Neuronal stem cell (in vitro differentiated cells): ENCODE measurements around the gene TTLL4.

Source experiments
- DNase-seq: peaks from one replicate; pipeline ENCODE4 v3.0.0-alpha.2; 2013; ENCODE audit warnings: low spot score
- H2AFZ ChIP-seq: one replicate; pipeline ENCODE4 v1.6.1; 2013; ENCODE audit warnings: mild to moderate bottlenecking, low read length, inconsistent platforms
- H2AK5ac ChIP-seq: 2 replicates; pipeline ENCODE4 v1.6.1; 2013; ENCODE audit warnings: low read depth, mild to moderate bottlenecking, inconsistent platforms, low read length, moderate library complexity, mixed read lengths
- H2BK120ac ChIP-seq: 2 replicates; pipeline ENCODE4 v1.6.1; 2013; ENCODE audit warnings: low read depth, mild to moderate bottlenecking, inconsistent platforms, low read length, moderate library complexity, mixed read lengths
- H2BK12ac ChIP-seq: one replicate; pipeline ENCODE4 v1.6.1; 2013; ENCODE audit warnings: low read length, inconsistent platforms
- H2BK15ac ChIP-seq: 2 replicates; pipeline ENCODE4 v1.6.1; 2013; ENCODE audit warnings: mild to moderate bottlenecking, low read length, inconsistent platforms, mixed read lengths
- H2BK5ac ChIP-seq: one replicate; pipeline ENCODE4 v1.6.1; 2013; ENCODE audit warnings: inconsistent platforms, mild to moderate bottlenecking, low read length, moderate library complexity
- H3K14ac ChIP-seq: one replicate; pipeline ENCODE4 v1.6.1; 2013; ENCODE audit warnings: low read length, inconsistent platforms
- H3K18ac ChIP-seq: 2 replicates; pipeline ENCODE4 v1.6.1; 2013; ENCODE audit warnings: low read length, inconsistent platforms
- H3K23ac ChIP-seq: 2 replicates; pipeline ENCODE4 v1.6.1; 2013; ENCODE audit warnings: low read depth, mild to moderate bottlenecking, mixed read lengths, low read length, inconsistent platforms; ENCODE audit not compliant: poor library complexity
- H3K27ac ChIP-seq: replicated peaks from 3 replicates; pipeline ENCODE4 v1.5.1; 2013; ENCODE audit warnings: low read length, inconsistent platforms
- H3K27me3 ChIP-seq, 3 experiments: 2 replicates each; pipeline ENCODE4 v1.6.1; 2013; ENCODE audit warnings: low read length in 3 of 3, mild to moderate bottlenecking in 2 of 3, inconsistent platforms in 1 of 3, low read depth in 1 of 3, mixed read lengths in 1 of 3, moderate library complexity in 1 of 3; ENCODE audit not compliant: control insufficient read depth in 3 of 3, insufficient read depth in 3 of 3
- H3K36me3 ChIP-seq, 2 donors: replicated peaks in 1 of 2; 2 replicates each; pipeline ENCODE4 v1.6.1; 2013; ENCODE audit warnings: low read length in 2 of 2; ENCODE audit not compliant: control insufficient read depth in 2 of 2, insufficient read depth in 2 of 2
- H3K4ac ChIP-seq: 2 replicates; pipeline ENCODE4 v1.6.1; 2013; ENCODE audit warnings: inconsistent platforms, mild to moderate bottlenecking, low read length, moderate library complexity
- H3K4me1 ChIP-seq, 2 donors: 1 replicate in 1 of 2; 2 replicates in 1 of 2; pipeline ENCODE4 v1.6.1; 2013; ENCODE audit warnings: low read length in 2 of 2, low read depth in 1 of 2; ENCODE audit not compliant: control insufficient read depth in 2 of 2, insufficient read depth in 1 of 2
- H3K4me2 ChIP-seq: one replicate; pipeline ENCODE4 v1.6.1; 2013; ENCODE audit warnings: mild to moderate bottlenecking, low read length, inconsistent platforms; ENCODE audit not compliant: insufficient read depth, poor library complexity, severe bottlenecking
- H3K4me3 ChIP-seq, 2 donors: 2 replicates each; pipeline ENCODE4 v1.5.1; 2013; ENCODE audit warnings: low read length in 2 of 2, mild to moderate bottlenecking in 2 of 2, inconsistent platforms in 1 of 2, moderate library complexity in 1 of 2
- H3K79me1 ChIP-seq: one replicate; pipeline ENCODE4 v1.6.1; 2013; ENCODE audit warnings: low read depth, mild to moderate bottlenecking, inconsistent platforms, low read length, moderate library complexity
- H3K9ac ChIP-seq: one replicate; pipeline ENCODE4 v1.6.1; 2013; ENCODE audit warnings: mild to moderate bottlenecking, low read depth, low read length, inconsistent platforms; ENCODE audit not compliant: poor library complexity
- H3K9me3 ChIP-seq, 2 donors: replicated peaks in 1 of 2; 2 replicates each; pipeline versions ENCODE3 to v1.6.1; 2013; ENCODE audit warnings: low read length in 2 of 2, mild to moderate bottlenecking in 2 of 2, inconsistent platforms in 1 of 2, low read depth in 1 of 2, mixed read lengths in 1 of 2, moderate library complexity in 1 of 2; ENCODE audit not compliant: control insufficient read depth in 2 of 2, insufficient read depth in 1 of 2
- H4K8ac ChIP-seq: one replicate; pipeline ENCODE4 v1.6.1; 2013; ENCODE audit warnings: low read depth, mild to moderate bottlenecking, inconsistent platforms, low read length, moderate library complexity
- H4K91ac ChIP-seq: one replicate; pipeline ENCODE4 v1.6.1; 2013; ENCODE audit warnings: low read length, low read depth, mild to moderate bottlenecking, inconsistent platforms; ENCODE audit not compliant: poor library complexity
- WGBS, 2 donors: extraction: QIAGEN DNeasy Blood & Tissue Kit; methylation state at CpG; one replicate each; pipeline ENCODE4 v1.1.7; 2013; ENCODE audit warnings: missing lambda C conversion rate in 2 of 2, mixed read lengths in 1 of 2; ENCODE audit not compliant: insufficient read length in 2 of 2, insufficient replicate concordance in 1 of 2; ENCODE audit errors: extremely low coverage in 2 of 2; 5-methylcytosine and 5-hydroxymethylcytosine counted together

Gene TTLL4

DNA sequence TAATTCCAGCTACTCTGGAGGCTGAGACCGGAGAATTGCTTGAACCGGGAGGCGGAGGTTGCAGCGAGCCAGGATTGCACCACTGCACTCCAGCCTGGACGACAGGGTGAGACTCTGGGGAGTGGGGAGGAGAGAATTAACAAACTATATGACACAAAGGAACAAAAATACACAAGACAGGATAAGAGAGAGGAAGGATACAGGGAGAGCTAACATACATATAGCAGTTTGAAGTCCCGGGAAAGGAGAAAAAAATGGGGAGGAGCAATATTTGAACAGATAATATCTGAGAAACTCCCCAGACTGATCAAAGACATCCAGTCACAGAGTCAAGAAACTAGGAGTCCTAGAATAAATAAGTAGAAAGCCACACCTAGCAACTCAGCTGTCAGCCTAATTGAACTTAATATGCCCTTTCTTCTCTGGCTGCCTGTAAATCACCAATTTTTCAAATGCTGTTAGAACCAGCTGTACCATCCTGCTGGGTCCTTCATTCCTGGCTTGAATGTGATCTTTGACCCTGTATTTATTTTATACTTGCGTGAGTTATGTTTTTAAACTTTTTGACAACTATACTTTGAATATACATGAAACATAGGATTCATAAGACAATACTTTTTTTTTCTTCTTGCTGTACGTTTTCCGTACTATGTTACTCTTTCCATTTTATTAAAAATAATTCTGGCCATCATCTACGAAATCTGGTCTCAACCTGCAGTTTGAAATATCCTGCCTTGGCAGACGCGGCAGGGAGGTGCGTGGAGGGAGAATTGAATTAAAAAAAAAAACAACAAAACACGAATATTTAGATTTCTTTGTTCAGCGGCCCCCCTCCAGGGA, 70.4 kb downstream of the TTLL4 start:
- H4K91ac ChIP-seq, result no peak overlapping the region
- no peak overlapping the region for H2AK5ac ChIP-seq
- no peaks in the 10 kb centered on the region for H3K79me1 ChIP-seq
- no peaks in the 10 kb centered on the region for H3K36me3 ChIP-seq
- H2BK5ac ChIP-seq, result no peak overlapping the region
- H3K4me1 ChIP-seq, result peaks cover 0 to 1% of the 10 kb centered on the region in 2 donors
- WGBS, 2 donors, result no CpG with 5 or more reads among the region's 15 CpGs
- peak overlapping the region in 1 of 2 donors; percentile 38 for H3K4me3 ChIP-seq
- H3K14ac ChIP-seq, result no peak overlapping the region
- no peak overlapping the region for H3K9ac ChIP-seq
- H3K18ac ChIP-seq, result no peak overlapping the region
- H4K8ac ChIP-seq, result peak overlapping the region; percentile 68
- H3K4ac ChIP-seq, result no peak overlapping the region
- H2BK12ac ChIP-seq, result no peak overlapping the region
- peak overlapping the region; percentile 82 for H2AFZ ChIP-seq
- H3K27me3 ChIP-seq, result peaks cover 4 to 30% (median 10%) of the 10 kb centered on the region in 3 experiments
- H3K4me2 ChIP-seq, result peak overlapping the region; percentile 72
- no peak overlapping the region for H2BK120ac ChIP-seq
- H3K9me3 ChIP-seq, result peaks cover 3 to 7% of the 10 kb centered on the region in 2 donors
- no peak for DNase-seq
- H2BK15ac ChIP-seq, result no peak overlapping the region
- H3K27ac ChIP-seq, result no peak overlapping the region
- no peak overlapping the region for H3K23ac ChIP-seq

DNA sequence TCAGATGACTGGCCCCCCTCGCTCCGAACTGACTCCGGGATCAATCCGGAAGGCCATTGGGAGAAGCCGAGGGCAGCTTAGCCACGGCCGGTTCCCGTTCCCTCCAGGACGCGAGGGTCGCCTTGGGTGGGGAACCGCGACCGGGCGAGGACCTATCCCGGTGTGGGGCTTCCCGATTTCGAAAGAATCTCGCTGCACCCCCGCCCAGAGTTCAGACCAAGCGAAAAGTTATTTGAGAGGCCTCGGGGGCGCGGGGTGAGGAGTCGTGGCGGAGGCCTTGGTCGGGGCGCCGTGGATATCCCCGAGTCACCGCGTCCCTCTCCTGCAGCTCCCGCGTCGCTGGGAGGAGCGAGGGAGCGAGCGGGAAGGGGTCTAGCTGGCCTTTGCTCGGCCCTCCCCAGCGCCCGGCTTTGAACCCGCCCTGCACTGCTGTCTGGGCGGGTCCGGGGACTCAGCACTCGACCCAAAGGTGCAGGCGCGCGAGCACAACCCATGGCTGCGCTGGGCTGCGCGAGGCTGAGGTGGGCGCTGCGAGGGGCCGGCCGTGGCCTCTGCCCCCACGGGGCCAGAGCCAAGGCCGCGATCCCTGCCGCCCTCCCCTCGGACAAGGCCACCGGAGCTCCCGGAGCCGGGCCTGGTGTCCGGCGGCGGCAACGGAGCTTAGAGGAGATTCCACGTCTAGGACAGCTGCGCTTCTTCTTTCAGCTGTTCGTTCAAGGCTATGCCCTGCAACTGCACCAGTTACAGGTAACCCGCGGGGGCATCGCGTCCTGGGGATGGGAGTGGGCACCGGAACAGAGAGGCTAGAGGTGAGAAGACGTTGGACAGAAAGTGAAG, 71.3 kb downstream of the TTLL4 start, which contains the start of gene CYP27A1:
CYP27A1 (plus strand) TSS at position 457 of the 837 bp plus-strand sequence; CDS start at position 493, 36 bp downstream.
- Histone ChIP-seq H3K14ac (no peak within 1 kb of the TSS), H3K4me2 (peak within 1 kb of the TSS; percentile 72), H3K9me3 (peaks cover 3 to 5% of the 10 kb centered on the region in 2 donors), H3K23ac (peak within 1 kb of the TSS; percentile 14), H3K9ac (peak within 1 kb of the TSS; percentile 75), H2BK15ac (no peak within 1 kb of the TSS), H3K79me1 (no peaks in the 10 kb centered on the region), H3K27ac (no peak within 1 kb of the TSS), H2BK5ac (no peak within 1 kb of the TSS), H2BK120ac (no peak within 1 kb of the TSS), H3K4me3 (peak within 1 kb of the TSS; percentile 38 to 76), H2AFZ (peak within 1 kb of the TSS; percentile 82), H3K36me3 (no peaks in the 10 kb centered on the region), H3K4me1 (peaks cover 0 to 1% of the 10 kb centered on the region in 2 donors), H2AK5ac (no peak within 1 kb of the TSS), H4K91ac (no peak within 1 kb of the TSS), H3K27me3 (peaks cover 4 to 30% (median 12%) of the 10 kb centered on the region in 3 experiments), H2BK12ac (no peak within 1 kb of the TSS), H3K4ac (no peak within 1 kb of the TSS), H4K8ac (no peak within 1 kb of the TSS), H3K18ac (peak within 1 kb of the TSS; percentile 29)
- peak; percentile 24 for DNase-seq
- WGBS, 2 donors, result no CpG with 5 or more reads among the region's 76 CpGs

- Histone ChIP-seq H4K8ac (no peak overlapping the region), H2BK12ac (no peak overlapping the region), H2AK5ac (no peak overlapping the region), H3K27ac (no peak overlapping the region), H2BK15ac (no peak overlapping the region), H3K18ac (no peak overlapping the region), H3K9ac (no peak overlapping the region), H2AFZ (peak overlapping the region; percentile 82), H2BK5ac (no peak overlapping the region), H4K91ac (no peak overlapping the region), H3K14ac (no peak overlapping the region), H3K23ac (no peak overlapping the region), H3K27me3 (peaks cover 4 to 30% (median 12%) of the 10 kb centered on the region in 3 experiments), H3K4me2 (peak overlapping the region; percentile 72), H3K36me3 (no peaks in the 10 kb centered on the region), H3K4ac (no peak overlapping the region), H3K79me1 (no peaks in the 10 kb centered on the region), H3K4me1 (peaks cover 0 to 1% of the 10 kb centered on the region in 2 donors), H2BK120ac (no peak overlapping the region), H3K4me3 (peak overlapping the region in 1 of 2 donors; percentile 38), H3K9me3 (peaks cover 3% of the 10 kb centered on the region in 2 donors)
- WGBS, 2 donors, result no CpG with 5 or more reads among the region's 6 CpGs
- no peak for DNase-seq
Observed at GRCh38 chr2:218782528-218782844, 71.9 kb downstream of the TTLL4 start.

DNA sequence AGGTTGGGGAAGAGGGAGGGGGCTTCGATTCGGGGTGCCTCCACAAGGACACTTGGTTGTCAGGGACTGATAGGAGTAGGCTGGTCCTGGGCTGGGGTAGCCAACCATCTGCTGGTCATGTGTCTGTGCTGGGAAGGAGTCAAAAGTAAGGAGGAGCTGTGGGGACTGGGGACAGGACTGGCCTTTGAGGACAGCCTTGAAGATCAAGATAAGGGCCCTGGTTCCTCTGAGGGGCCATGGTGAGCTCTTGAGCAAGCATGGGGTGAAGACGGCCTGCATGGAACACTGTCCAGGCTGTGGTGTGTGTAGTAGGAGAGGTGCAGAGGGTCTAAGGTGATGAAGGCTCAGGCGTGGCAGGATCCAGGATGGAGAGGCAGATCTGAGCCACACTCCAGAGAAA, 73.1 kb downstream of the TTLL4 start:
- H4K91ac ChIP-seq, result no peak overlapping the region
- H3K27ac ChIP-seq, result no peak overlapping the region
- peaks cover 4 to 30% (median 14%) of the 10 kb centered on the region in 3 experiments for H3K27me3 ChIP-seq
- H3K23ac ChIP-seq, result no peak overlapping the region
- H3K36me3 ChIP-seq, result no peaks in the 10 kb centered on the region
- H3K79me1 ChIP-seq, result no peaks in the 10 kb centered on the region
- no peaks in the 10 kb centered on the region for H3K9me3 ChIP-seq
- no peak overlapping the region for H3K4ac ChIP-seq
- H2BK12ac ChIP-seq, result no peak overlapping the region
- no peak overlapping the region for H3K4me3 ChIP-seq
- no peak overlapping the region for H2BK5ac ChIP-seq
- no peak overlapping the region for H3K14ac ChIP-seq
- no peak overlapping the region for H4K8ac ChIP-seq
- peaks cover 0 to 1% of the 10 kb centered on the region in 2 donors for H3K4me1 ChIP-seq
- no peak for DNase-seq
- no peak overlapping the region for H2BK120ac ChIP-seq
- no peak overlapping the region for H3K9ac ChIP-seq
- no peak overlapping the region for H3K18ac ChIP-seq
- no peak overlapping the region for H2AK5ac ChIP-seq
- WGBS, 2 donors, result no CpG with 5 or more reads among the region's 4 CpGs
- no peak overlapping the region for H2AFZ ChIP-seq
- no peak overlapping the region for H3K4me2 ChIP-seq
- H2BK15ac ChIP-seq, result no peak overlapping the region
